IPS-11a (cell line): ENCODE results near the gene ENTPD1.
"Not testable (repeated sequence)": the region's sequence is repeated elsewhere in the genome, so short reads cannot be mapped to it uniquely, and the experiment has no call there.

ENCODE experiments used
- H3K4me3 ChIP-seq: one replicate; pipeline ENCODE4 v1.5.1; 2013; ENCODE audit warnings: low read depth, low read length, control low read depth

ENTPD1 gene

DNA sequence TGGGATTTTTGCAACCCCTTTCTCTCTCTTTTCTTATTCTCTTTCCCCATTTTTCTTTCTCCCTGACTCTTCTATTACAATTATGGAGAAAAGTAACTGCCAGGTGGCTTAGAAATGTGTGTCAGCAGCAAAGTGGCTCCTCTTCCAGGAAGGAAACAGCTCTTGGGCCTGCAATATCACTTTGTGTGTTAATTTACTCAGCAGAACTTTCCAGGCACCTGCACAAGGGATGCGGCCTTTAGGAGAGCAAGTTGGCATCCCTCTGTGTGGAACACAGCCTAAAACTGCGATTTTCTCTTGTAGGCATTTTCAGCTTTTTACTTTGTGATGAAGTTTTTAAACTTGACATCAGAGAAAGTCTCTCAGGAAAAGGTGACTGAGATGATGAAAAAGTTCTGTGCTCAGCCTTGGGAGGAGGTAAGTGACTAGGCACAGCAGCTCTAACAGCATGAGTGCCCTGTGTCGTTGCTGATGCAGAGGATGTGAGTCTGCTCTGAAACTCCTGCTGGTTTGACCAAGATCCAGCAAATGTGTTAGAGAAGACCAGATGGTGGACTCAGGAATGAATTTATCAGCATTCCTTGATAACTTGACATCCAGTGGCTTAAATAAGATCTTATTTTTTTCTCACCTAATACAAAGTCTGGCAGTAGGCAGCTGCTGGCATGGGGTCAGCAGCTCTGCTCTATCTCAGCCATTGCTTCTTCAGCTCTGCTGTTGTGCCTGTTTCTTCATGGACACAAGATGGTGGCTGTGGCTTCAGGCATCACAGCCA lies 104.4 kb downstream of the ENTPD1 start:
- no peak overlapping the region for H3K4me3 ChIP-seq

DNA sequence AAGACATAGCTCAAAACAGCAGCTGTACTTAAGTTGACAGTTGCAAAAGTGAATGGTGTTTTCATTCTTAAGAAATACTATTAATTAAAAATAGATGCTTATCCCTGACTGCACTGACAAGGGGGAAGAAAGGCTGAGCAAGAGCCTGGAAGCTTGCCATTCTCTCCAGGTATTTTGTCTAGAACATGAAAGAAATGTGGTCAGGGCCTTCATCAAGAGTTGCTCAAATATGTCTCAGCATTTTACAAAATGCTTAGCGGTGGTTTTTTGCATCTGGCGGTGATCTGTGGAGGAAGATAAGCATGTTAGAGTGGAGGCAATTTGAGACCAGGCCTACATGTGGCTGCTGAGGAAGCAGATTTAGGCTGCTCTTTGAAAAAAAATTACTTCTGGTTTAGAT lies 105.4 kb downstream of the ENTPD1 start:
- H3K4me3 ChIP-seq: no peak overlapping the region

DNA sequence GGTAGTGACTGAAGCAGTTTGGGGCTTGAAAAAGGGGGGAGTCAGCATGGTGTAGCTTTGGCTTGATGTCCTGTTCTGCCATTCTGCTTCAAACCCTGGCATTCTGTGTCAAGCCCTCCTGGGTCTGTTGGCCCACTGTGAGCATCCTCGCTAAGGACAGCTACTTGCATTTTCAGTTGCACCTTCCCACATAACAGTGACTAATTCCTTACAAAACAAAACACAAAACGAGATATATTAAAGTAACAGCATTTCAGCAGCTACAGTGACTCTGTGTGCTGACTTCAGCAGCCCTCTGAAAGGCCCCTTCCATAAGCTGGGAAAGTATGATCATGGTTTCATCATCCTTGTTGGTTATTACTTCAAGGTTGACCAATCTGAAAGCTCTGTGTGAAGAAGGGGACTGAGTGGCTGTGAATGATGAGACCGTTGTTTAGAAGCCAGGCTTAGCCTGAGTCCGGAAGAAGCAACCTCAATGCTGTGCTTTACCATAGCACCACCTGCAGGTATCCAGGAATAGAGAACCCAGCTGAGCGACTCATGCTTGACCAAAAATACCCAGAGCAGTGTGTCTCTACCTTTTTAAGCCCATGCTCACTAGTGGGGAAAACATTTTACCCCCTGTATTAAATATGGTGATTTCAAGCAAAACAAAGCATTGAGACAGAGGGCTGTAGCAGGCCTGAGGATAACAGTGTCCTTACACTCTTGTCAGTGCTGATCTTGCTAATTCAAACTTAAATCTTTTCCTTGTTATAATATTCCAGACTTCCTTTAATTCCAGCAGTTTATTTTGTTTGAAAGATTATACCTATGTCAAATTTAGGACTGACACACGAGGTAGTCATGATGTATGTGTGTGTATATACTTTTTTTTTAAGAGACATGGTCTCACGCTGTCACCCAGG lies 109.2 kb downstream of the ENTPD1 start:
- H3K4me3 ChIP-seq: no peak overlapping the region

DNA sequence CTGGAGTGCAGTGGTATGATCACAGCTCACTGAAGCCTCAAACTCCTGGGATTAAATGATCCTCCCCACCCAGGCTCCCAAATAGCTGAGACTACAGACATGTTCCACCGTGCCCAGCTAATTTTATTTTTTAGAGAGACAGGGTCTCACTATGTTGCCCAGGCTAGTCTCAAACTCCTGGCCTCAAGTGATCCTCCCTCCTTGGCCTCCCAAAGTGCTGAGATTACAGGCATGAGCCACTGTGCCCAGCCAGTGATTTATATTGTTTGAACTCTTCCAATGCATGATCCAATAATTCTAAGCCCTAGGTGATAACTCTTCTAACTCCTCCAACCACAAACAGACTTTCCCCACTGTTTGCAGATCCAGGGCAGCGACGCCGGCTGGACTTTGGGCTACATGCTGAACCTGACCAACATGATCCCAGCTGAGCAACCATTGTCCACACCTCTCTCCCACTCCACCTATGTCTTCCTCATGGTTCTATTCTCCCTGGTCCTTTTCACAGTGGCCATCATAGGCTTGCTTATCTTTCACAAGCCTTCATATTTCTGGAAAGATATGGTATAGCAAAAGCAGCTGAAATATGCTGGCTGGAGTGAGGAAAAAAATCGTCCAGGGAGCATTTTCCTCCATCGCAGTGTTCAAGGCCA lies 110.0 kb downstream of the ENTPD1 start:
- H3K4me3 ChIP-seq: no peak overlapping the region

DNA sequence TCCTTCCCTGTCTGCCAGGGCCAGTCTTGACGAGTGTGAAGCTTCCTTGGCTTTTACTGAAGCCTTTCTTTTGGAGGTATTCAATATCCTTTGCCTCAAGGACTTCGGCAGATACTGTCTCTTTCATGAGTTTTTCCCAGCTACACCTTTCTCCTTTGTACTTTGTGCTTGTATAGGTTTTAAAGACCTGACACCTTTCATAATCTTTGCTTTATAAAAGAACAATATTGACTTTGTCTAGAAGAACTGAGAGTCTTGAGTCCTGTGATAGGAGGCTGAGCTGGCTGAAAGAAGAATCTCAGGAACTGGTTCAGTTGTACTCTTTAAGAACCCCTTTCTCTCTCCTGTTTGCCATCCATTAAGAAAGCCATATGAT lies 110.5 kb downstream of the ENTPD1 start:
- H3K4me3 ChIP-seq: no peak overlapping the region

DNA sequence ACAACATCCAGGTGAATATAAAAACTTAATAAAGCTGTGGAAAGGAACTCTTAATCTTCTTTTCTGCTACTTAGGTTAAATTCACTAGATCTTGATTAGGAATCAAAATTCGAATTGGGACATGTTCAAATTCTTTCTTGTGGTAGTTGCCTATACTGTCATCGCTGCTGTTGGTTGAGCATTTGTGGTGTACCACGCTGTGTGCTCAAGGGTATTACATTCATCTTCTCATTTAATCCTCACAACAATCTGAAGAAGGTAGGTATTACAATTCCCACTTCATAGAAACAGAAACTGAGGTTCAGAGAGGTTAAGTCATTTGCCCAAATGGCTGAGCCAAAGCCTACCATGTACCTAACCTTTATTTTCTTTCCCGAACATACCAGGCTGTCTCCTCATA lies 111.9 kb downstream of the ENTPD1 start:
- no peak overlapping the region for H3K4me3 ChIP-seq

DNA sequence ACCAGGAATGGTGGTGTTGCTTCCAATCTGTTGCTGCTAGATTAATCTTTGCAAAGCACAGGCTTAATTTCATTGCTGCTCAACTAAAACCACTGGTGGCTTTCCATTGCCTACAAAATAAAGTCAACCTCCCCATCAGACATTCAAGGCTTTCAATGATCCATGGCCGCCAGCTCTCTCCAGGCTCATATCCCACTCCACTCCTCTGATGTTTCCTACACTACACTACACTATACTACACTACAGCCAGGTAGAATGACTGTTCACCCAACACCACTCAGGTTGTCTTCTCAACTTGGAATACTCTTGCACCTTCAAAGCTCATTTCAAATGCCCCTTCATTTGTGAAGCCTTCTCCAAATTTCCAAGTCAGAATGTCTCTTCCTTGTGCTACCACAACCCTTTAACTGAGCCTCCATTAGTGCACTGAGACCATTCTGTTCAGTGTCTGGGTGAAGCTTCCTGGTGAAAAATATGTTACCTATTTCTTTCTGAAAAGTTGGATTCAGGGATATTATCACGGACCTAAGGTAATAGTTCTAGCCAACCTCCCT lies 116.3 kb downstream of the ENTPD1 start:
- no peak overlapping the region for H3K4me3 ChIP-seq

DNA sequence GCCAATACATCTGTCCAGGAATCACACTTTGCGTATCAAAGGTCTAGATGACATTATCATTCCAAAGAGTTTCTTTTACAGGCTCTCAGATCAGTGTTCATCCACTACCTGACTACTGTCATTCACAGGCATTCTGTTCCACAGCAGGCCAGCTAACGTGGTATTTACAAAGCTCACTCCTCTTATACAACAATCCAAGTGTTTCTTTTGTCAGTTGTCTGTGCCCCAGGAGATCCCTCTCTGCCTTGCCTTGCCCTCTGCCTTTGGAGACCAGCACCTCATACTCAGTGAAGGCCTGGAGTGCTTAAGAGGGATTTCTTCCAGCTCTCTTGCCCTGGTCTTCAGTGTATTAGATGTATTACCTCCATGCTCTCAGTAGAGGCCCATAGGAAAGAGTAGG lies 117.2 kb downstream of the ENTPD1 start:
- no peak overlapping the region for H3K4me3 ChIP-seq

DNA sequence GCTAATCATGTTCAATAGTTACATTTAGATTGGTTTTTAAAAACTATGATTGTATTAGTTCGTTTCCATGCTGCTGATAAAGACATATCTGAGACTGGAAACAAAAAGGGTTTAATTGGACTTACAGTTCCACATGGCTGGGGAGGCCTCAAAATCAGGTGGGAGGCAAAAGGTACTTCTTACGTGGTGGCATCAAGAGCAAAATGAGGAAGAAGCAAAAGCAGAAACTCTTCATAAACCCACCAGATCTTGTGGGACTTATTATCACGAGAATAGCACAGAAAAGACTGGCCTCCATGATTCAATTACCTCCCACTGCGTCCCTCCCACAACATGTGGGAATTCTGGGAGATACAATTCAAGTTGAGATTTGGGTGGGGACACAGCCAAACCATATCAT lies 117.7 kb downstream of the ENTPD1 start:
- H3K4me3 ChIP-seq: no peak overlapping the region

DNA sequence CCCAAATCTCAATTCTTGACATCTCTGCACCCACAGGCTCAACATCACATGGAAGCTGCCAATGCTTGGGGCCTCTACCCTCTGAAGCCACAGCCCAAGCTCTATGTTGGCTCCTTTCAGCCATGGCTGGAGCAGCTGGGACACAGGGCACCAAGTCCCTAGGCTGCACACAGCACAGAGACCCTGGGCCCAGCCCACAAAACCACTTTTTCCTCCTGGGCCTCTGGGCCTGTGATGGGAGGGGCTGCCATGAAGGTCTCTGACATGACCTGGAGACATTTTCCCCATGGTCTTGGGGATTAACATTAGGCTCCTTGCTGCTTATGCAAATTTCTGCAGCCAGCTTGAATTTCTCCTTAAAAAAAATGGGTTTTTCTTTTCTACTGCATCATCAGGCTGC lies 118.8 kb downstream of the ENTPD1 start:
- H3K4me3 ChIP-seq: not testable (repeated sequence)

DNA sequence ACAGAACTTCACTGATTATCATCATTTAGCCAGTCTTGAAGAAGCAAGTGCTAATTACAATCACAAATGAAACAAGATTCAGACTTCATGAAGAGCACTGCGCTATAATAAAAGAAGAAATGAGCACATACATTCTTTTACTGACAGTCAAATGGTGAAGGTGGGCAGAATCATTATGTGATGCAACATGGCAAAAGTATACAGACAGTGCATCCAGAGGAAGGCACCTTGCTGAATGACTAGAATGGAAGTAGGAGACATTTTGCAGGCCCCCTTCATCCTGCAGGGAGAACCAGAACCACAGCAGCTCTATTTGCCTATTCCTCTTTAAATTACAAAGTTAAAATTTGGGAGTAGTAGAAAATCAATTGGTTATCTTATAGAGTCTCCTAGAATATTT lies 120.8 kb downstream of the ENTPD1 start:
- no peak overlapping the region for H3K4me3 ChIP-seq

DNA sequence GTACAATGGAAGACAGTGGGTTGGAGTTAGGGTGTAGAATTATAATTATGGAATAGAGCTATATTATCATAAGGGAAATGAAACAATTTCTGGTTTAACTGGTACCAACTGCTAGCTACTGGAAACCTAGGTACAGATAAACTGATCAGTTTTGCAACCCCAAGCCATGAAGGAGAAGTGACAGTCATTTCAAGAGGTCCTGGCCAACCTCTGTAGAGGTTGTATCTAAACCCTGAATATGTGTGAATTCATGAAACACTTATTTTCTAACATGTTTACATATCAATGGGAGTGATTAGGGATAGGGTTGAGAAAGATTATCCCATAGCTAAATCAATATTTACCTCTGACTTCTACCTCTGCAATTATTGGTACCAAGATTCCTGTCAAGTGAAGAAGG lies 121.9 kb downstream of the ENTPD1 start:
- no peak overlapping the region for H3K4me3 ChIP-seq

DNA sequence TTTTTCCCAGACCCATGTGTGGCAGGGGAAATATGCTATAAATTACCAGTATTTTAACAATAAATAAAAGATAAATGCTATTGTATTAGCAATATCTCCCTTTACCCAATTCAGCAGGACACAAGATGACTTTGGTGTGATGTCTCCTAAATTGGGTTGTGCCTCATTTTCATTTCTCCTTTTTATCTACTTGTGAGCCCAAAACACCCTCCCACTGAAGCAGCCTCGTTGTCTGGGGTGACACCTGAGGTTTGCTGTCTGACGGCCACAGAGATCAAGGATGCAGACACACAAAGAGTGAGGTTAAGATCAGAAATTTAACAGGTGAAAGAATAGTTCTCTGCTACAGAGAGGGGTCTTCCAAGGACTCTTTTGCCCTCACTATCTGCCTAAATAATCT lies 124.7 kb downstream of the ENTPD1 start:
- H3K4me3 ChIP-seq: no peak overlapping the region

DNA sequence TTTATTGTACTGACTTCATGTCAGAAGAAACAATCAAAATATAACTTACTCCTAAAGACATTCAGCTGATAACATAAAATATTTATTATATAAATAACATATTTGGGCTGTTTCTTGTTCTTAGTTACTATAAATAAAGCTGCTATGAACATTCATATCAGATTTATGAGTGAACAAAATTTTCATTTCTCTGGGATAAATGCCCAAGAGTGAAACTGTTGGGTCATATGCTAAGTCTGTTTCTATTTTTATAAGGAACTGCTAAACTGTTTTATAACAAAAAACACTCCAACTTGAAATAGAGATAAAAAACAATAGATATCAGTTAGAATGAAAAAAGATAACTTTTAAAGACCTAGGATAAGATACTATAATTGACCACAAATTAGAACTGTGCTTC lies 125.4 kb downstream of the ENTPD1 start:
- H3K4me3 ChIP-seq: no peak overlapping the region

DNA sequence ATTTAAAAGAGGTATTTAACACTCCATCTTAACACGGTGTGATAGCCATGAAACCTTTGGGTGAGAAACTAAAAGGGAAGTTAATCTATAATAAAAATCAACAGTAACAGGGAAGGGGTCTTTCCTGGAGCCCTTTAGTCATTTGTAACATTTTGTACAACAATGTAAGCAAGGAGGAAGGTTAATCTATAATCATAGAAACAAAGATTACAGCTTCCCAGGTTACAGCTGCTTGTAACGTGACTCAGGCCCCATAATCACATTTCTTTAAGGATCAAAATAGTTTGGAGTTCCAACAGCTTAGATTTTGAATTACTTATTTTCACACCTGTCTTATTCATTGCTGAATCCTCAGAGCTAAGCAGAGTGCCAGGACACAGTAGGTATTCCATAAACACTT lies 133.9 kb downstream of the ENTPD1 start:
- no peak overlapping the region for H3K4me3 ChIP-seq

DNA sequence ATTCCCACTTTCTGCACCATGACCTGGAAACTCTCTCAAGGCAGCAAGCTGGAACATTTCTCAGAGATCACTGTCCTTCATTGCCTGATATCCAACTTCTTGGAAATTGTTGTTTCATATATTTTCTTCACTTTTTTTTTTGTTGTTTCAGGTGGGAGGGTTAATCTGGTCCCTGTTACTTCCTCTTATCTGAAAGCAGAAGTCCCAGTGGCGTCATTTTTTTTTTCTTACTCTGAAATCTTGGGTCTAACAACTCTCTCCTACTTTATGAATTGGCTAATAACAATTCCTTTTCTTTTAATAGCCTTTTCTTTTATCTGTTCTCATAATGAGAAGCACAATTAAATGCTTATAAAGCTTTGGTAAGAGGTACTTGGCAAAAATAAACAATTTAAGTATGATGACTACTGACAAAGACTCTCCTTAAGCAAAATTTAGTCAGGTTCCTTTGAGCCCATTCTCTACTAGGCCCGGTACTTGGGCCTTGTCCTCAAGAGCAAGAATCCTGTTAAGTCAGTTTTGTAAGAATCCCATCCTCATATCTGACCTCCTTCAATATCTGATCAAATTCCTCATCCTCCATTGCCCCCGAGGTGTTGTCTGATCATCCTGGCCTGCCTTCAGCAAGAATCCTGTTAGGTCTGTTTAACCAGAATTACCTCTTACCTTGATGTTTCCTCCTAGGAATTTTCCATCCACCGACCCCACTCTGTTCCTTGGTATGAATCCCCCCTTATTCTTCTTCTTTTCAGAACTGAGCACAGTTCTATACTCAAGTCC lies 140.3 kb downstream of the ENTPD1 start:
- H3K4me3 ChIP-seq: no peak overlapping the region

DNA sequence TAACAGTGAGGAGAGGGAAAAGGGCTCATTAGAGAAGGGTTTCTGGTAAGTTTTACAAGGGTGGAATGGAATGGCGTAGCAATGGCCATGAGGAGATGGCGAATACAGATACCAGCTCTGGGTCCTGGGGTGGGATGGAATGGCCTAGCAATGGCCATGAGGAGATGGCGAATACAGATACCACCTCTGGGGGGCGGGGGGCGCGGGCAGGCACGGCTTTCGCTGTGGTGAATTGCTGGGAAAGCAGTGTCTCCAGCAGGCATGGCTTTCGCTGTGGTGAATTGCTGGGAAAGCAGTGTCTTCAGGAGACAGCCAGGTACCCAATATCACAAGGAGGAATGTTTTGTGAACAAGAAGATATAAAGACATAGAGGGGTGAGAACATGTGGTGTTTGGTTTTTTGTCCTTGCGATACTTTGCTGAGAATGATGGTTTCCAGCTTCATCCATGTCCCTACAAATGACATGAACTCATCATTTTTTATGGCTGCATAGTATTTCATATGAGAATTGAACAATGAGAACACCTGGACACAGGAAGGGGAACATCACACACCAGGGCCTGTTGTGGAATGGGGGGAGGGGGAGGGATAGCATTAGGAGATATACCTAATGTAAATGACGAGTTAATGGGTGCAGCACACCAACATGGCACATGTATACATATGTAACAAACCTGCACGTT lies 150.1 kb downstream of the ENTPD1 start:
- H3K4me3 ChIP-seq: not testable (repeated sequence)

DNA sequence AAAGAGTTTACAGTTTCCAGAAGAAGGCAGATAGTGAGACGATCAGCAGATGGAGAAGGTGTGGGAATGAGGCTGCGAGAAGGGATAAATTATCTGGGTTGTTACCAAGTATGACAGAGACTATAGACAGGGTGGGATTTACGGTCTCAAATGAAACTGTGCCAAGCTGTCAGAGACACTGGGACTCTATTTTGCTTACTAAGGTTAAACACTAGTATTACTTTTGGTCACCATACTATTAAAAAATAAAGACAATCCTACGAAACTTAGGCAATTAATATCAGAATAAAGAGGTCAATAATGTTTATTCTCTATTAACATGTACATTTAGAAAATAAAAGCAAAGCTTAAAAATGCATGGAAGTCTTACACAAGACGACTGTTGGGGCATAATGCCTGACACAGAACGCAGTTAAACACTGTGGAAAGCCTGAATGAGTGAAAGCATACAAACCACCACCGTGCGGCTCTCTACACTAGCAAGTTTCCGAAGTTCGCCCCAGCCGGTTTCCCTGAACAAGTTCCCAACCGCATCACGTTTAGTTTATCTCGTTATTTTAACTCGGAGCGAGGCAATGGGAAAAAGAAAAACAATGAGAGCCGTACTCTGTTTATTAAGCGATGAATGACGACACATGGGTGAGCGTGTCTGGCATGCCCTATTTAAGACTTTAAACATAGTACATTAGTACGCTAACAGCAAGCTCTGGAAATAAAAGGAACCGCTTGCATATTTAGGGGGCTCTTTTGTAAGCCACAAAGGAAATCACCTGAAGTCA lies 150.9 kb downstream of the ENTPD1 start:
- peak overlapping the region; percentile 83 for H3K4me3 ChIP-seq
